PC-3 (cell line): ENCODE measurements around the gene HCFC1. TPM values are rescaled to one million over a fixed set of nuclear protein-coding genes. Genes with fewer than 3 reads are reported as not detected.

Experiments
- ATAC-seq: fragments of 200-7000 bp; cut with Tn5 transposase; 2 replicates; pipeline ENCODE4 v1.9.1; 2020; ENCODE audit warnings: mild to moderate bottlenecking, moderate library complexity
- BruUV-seq: library from RNA; stranded (reverse); fragments of 400-500 nt; replicated peaks from 2 replicates; lab custom pipeline; 2021; lab: Mats Ljungman, UMichigan
- CTCF ChIA-PET: fragments of 300-600 bp; sonication (Branson Sonifier 250); formaldehyde crosslinking; loops from one replicate; lab custom pipeline; 2022; ENCODE audit warnings: antibody characterized with exemption; lab: Charles Lee
- POLR2A ChIA-PET: fragments of 300-600 bp; sonication (Branson Sonifier 250); formaldehyde crosslinking; loops from one replicate; lab custom pipeline; 2022; ENCODE audit warnings: antibody characterized with exemption; ENCODE audit not compliant: unreplicated experiment; lab: Charles Lee
- DNase-seq: peaks from one replicate; pipeline ENCODE4 v3.0.0-alpha.2; 2015
- H2AFZ ChIP-seq: fragments of 300-600 bp; sonication (generic); 2 replicates; pipeline ENCODE4 v1.6.0; 2016; ENCODE audit warnings: antibody characterized with exemption, low read length
- H3F3A ChIP-seq: fragments of 300-600 bp; sonication (generic); one replicate; pipeline ENCODE4 v1.6.0; 2017; ENCODE audit warnings: antibody characterized with exemption, low read length, control low read depth, mild to moderate bottlenecking; ENCODE audit not compliant: unreplicated experiment
- H3K27ac ChIP-seq: fragments of 300-600 bp; sonication (generic); 2 replicates; pipeline ENCODE4 v1.5.1; 2016; ENCODE audit warnings: mild to moderate bottlenecking, low read length
- H3K27me3 ChIP-seq: fragments of 300-600 bp; sonication (generic); 2 replicates; pipeline ENCODE4 v1.6.1; 2016; ENCODE audit warnings: low read length, mixed read lengths
- H3K36me3 ChIP-seq: fragments of 300-600 bp; sonication (generic); 2 replicates; pipeline ENCODE4 v1.6.1; 2016; ENCODE audit warnings: low read depth, mixed run types, low read length, mixed read lengths
- H3K4me1 ChIP-seq: fragments of 300-600 bp; sonication (generic); 2 replicates; pipeline ENCODE4 v1.5.1; 2016; ENCODE audit warnings: low read length; ENCODE audit not compliant: insufficient read depth
- H3K4me2 ChIP-seq: fragments of 300-600 bp; sonication (generic); 2 replicates; pipeline ENCODE4 v1.6.0; 2016; ENCODE audit warnings: low read length
- H3K4me3 ChIP-seq: fragments of 300-600 bp; sonication (generic); 2 replicates; pipeline ENCODE4 v1.5.1; 2016; ENCODE audit warnings: mild to moderate bottlenecking, low read length, mixed read lengths
- H3K79me2 ChIP-seq: fragments of 300-600 bp; sonication (generic); 2 replicates; pipeline ENCODE4 v1.6.1; 2017; ENCODE audit warnings: low read length, mixed read lengths
- H3K9ac ChIP-seq: fragments of 300-600 bp; sonication (generic); 2 replicates; pipeline ENCODE4 v1.6.0; 2016; ENCODE audit warnings: mild to moderate bottlenecking, low read length
- H3K9me2 ChIP-seq: fragments of 300-600 bp; sonication (generic); replicated peaks from 2 replicates; pipeline ENCODE4 v1.6.1; 2016; ENCODE audit warnings: mixed run types, low read length, mixed read lengths
- H3K9me3 ChIP-seq: fragments of 300-600 bp; sonication (generic); 2 replicates; pipeline ENCODE4 v1.6.1; 2016; ENCODE audit warnings: low read length, mixed read lengths
- H4K20me1 ChIP-seq: fragments of 300-600 bp; sonication (generic); 2 replicates; pipeline ENCODE4 v1.6.1; 2016; ENCODE audit warnings: low read length, mixed read lengths
- CTCF ChIP-seq: fragments of 300-600 bp; sonication (generic); conservative IDR thresholded peaks from 2 replicates; pipeline ENCODE4 v1.5.1; 2017; ENCODE audit warnings: antibody characterized with exemption, low read depth, mild to moderate bottlenecking, low read length
- EZH2 ChIP-seq: fragments of 300-600 bp; sonication (generic); IDR thresholded peaks from one replicate; pipeline ENCODE4 v1.6.1; 2017; ENCODE audit warnings: antibody characterized with exemption, mild to moderate bottlenecking, low read length; ENCODE audit not compliant: unreplicated experiment
- EZH2phosphoT487 ChIP-seq: fragments of 300-600 bp; sonication (generic); IDR thresholded peaks from 2 replicates; pipeline ENCODE4 v1.6.1; 2018; ENCODE audit warnings: mild to moderate bottlenecking, antibody characterized with exemption, low read length, borderline replicate concordance
- intact Hi-C: fragments of 100-400 bp; cut with micrococcal nuclease; formaldehyde crosslinking; loops from 2 replicates; pipeline ENCODE4 v1.9.0; 2023
- total RNA-seq: library from RNA; depleted of rRNA; stranded (reverse); fragments of >200 nt; gene quantifications from 2 replicates; pipeline ENCODE4 v1.2.3, GENCODE V29; 2014

HCFC1 gene
- total RNA-seq, 1 experiment from 2014 or later: 66.9 TPM

GRCh38 chrX:153927672-153927921 lies 44.0 kb downstream of the HCFC1 start:
- Histone ChIP-seq H3K79me2 (peaks cover 11% of the 10 kb centered on the region), H3K27me3 (no peaks in the 10 kb centered on the region), H3K9me3 (no peaks in the 10 kb centered on the region), H3K4me1 (peaks cover 21% of the 10 kb centered on the region), H3K9me2 (no peaks in the 10 kb centered on the region), H2AFZ (no peak overlapping the region; the same call in 1 of the 2 replicates), H3K4me3 (peak overlapping the region; percentile 70), H3K27ac (peak overlapping the region; percentile 70), H3K4me2 (peak overlapping the region; percentile 88), H3K36me3 (peaks cover 11% of the 10 kb centered on the region), H4K20me1 (no peaks in the 10 kb centered on the region), H3K9ac (peak overlapping the region; percentile 92), H3F3A (no peaks in the 10 kb centered on the region)
- TSS peak; percentile 73 for BruUV-seq
- DNase-seq (no peak), ATAC-seq (no peak; the same call in 1 of the 2 replicates)
- intact Hi-C loops: loop anchor here (5.0 kb wide), 1 partner anchor 165 kb away; the partner anchor contains the start of gene PLXNB3
- ChIA-PET CTCF (interaction anchor here (2.0 kb wide), 1 partner anchor 20 kb away, joined by 15 read pairs; no protein-coding TSS in a partner anchor), POLR2A (interaction anchor here (0.6 kb wide), 1 partner anchor 15 kb away, joined by 3 read pairs; no protein-coding TSS in a partner anchor)
- TF ChIP-seq CTCF (no peak), EZH2phosphoT487 (no peak), EZH2 (no peak)

GRCh38 chrX:153926858-153927671 lies 44.6 kb downstream of the HCFC1 start:
- ChIA-PET CTCF (interaction anchor here (2.0 kb wide), 1 partner anchor 20 kb away, joined by 15 read pairs; no protein-coding TSS in a partner anchor), POLR2A (interaction anchor here (0.6 kb wide), 1 partner anchor 15 kb away, joined by 3 read pairs; no protein-coding TSS in a partner anchor)
- peak overlapping the region; percentile 88 for H3K4me2 ChIP-seq
- TSS peak; percentile 55 for BruUV-seq
- peak; percentile 31 for DNase-seq
- no peak for TF ChIP-seq EZH2phosphoT487
- no peak for TF ChIP-seq CTCF
- TF ChIP-seq EZH2: no peak
- H3K36me3 ChIP-seq: peaks cover 6% of the 10 kb centered on the region; the same call in 1 of the 2 replicates
- intact Hi-C loops: loop anchor here (5.0 kb wide), 1 partner anchor 165 kb away; the partner anchor contains the start of gene PLXNB3
- H3K27me3 ChIP-seq: no peaks in the 10 kb centered on the region
- H3K9me2 ChIP-seq: no peaks in the 10 kb centered on the region
- peak overlapping the region; percentile 92 for H3K9ac ChIP-seq
- peaks cover 6% of the 10 kb centered on the region for H3K79me2 ChIP-seq
- H3K4me1 ChIP-seq: peaks cover 21% of the 10 kb centered on the region
- no peaks in the 10 kb centered on the region for H3F3A ChIP-seq
- H3K9me3 ChIP-seq: no peaks in the 10 kb centered on the region
- H3K4me3 ChIP-seq: peak overlapping the region; percentile 70
- H4K20me1 ChIP-seq: no peaks in the 10 kb centered on the region
- peak overlapping the region; percentile 70 for H3K27ac ChIP-seq
- peak; percentile 6; the same call in 1 of the 2 replicates for ATAC-seq
- no peak overlapping the region; the same call in 1 of the 2 replicates for H2AFZ ChIP-seq

GRCh38 chrX:153926552-153926857 lies 45.1 kb downstream of the HCFC1 start:
- H3K27me3 ChIP-seq: no peaks in the 10 kb centered on the region
- CTCF ChIA-PET: no interaction called here
- H3K9me2 ChIP-seq: no peaks in the 10 kb centered on the region
- H2AFZ ChIP-seq: no peak overlapping the region
- no TSS peak for BruUV-seq
- no peaks in the 10 kb centered on the region for H3K9me3 ChIP-seq
- H3K27ac ChIP-seq: no peak overlapping the region
- ATAC-seq (no peak), DNase-seq (no peak)
- H3K79me2 ChIP-seq: 0 out of 2 replicates have a peak, but pooled peaks cover under 1% of the 10 kb centered on the region
- H4K20me1 ChIP-seq: no peaks in the 10 kb centered on the region
- H3K9ac ChIP-seq: no peak overlapping the region
- intact Hi-C loops: loop anchor here (5.0 kb wide), 1 partner anchor 164 kb away; the partner anchor contains the start of gene PLXNB3
- H3K36me3 ChIP-seq: peaks cover 2% of the 10 kb centered on the region; the same call in 1 of the 2 replicates
- no peak overlapping the region for H3K4me3 ChIP-seq
- H3K4me2 ChIP-seq: peak overlapping the region; percentile 88; the same call in 1 of the 2 replicates
- POLR2A ChIA-PET: no interaction called here
- H3F3A ChIP-seq: no peaks in the 10 kb centered on the region
- H3K4me1 ChIP-seq: peaks cover 21% of the 10 kb centered on the region
- TF ChIP-seq EZH2phosphoT487: no peak
- TF ChIP-seq EZH2: no peak
- no peak for TF ChIP-seq CTCF
